ENCODE results near the gene PRCC.
A peak's percentile ranks its signal among the peaks of the same experiment; 100 is the strongest.

The PRCC gene

GRCh38 chr1:156727926-156728598, 39.3 kb upstream of the PRCC start, which contains the start of gene METTL25B:
Gene METTL25B, plus strand, starts transcription at chr1:156728469. Its CDS starts 636 bp downstream, at chr1:156729105.
- no peak for TF ChIP-seq CTCF (IDR thresholded peaks at IDR 0.05; ENCODE audit: low read depth, low read length)
- peak within 1 kb of the TSS; percentile 85 for H3K4me3 ChIP-seq (ENCODE audit: low read depth, low read length)

GRCh38 chr1:156728599-156729462, 38.5 kb upstream of the PRCC start, which contains the start of gene ISG20L2:
Gene ISG20L2, minus strand, starts transcription at chr1:156728766. Its CDS starts 1,114 bp downstream, at chr1:156727652.
- no peak for TF ChIP-seq CTCF (IDR thresholded peaks at IDR 0.05; ENCODE audit: low read depth, low read length)
- peak within 1 kb of the TSS; percentile 85 for H3K4me3 ChIP-seq (ENCODE audit: low read depth, low read length)

- no peak overlapping the region for H3K4me3 ChIP-seq (ENCODE audit: low read depth, low read length)
- no peak for TF ChIP-seq CTCF (IDR thresholded peaks at IDR 0.05; ENCODE audit: low read depth, low read length)
These were observed 33.2 kb upstream of the PRCC start for GRCh38 chr1:156733989-156734584.

- no peak overlapping the region for H3K4me3 ChIP-seq (ENCODE audit: low read depth, low read length)
- TF ChIP-seq CTCF (IDR thresholded peaks at IDR 0.05; ENCODE audit: low read depth, low read length) = no peak
These were observed 28.9 kb upstream of the PRCC start for GRCh38 chr1:156738407-156738806.

- H3K4me3 ChIP-seq (ENCODE audit: low read depth, low read length) = no peak overlapping the region
- no peak for TF ChIP-seq CTCF (IDR thresholded peaks at IDR 0.05; ENCODE audit: low read depth, low read length)
These were observed 28.4 kb upstream of the PRCC start for GRCh38 chr1:156738916-156739315.

- TF ChIP-seq CTCF (IDR thresholded peaks at IDR 0.05; ENCODE audit: low read depth, low read length) = no peak
- peak overlapping the region; percentile 82 for H3K4me3 ChIP-seq (ENCODE audit: low read depth, low read length)
These were observed 27.0 kb upstream of the PRCC start for GRCh38 chr1:156740237-156740740.

Data from WI38 (cell line).